Measurements from ENCODE around the gene C19orf47.

The C19orf47 gene

DNA sequence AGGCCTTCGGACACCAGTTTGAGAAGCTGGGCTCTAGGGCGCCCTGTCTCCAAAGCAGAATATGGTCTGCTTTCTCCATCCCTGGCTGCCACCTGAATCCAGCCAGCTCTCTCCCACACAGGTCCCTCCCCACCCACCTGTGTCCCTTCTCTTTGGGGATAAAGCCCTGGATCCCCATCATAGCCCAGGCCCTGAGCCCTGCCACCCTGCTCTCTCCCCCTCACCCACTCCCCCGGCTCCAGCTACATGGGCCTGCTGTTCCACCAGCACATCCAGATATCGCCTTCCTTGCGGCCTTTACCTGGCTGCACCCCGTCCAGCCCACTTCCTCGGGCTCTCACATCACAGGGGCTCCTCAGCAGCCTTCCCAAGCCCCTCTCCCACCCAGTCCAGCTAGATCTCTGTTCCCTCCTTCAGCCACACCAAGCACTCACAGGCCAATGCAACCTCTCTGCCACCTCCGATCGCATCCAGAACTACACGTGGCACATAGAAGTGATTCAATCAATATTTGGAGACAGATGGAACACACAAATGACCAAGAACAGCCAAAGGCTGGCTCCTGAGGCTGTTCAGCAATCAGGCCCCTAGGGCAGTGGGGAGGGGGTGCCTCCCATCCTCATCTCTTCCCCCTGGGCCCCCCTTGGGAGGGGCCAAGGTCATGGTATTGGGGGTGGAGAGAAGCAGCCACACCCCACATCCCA lies 70.7 kb downstream of the C19orf47 start:
- H3K9ac ChIP-seq (ENCODE audit: low read depth in 1 of 2, low read length in 2 of 2): no peak overlapping the region
- H3K27me3 ChIP-seq (ENCODE audit: control insufficient read depth in 1 of 2, insufficient read depth in 2 of 2, low read length in 2 of 2): no peaks in the 10 kb centered on the region
- H3K36me3 ChIP-seq (ENCODE audit: control insufficient read depth in 1 of 2, insufficient read depth in 2 of 2, low read length in 2 of 2): peaks cover 3 to 4% of the 10 kb centered on the region in 2 donors
- peaks cover 58 to 63% of the 10 kb centered on the region in 2 donors for H3K4me1 ChIP-seq (ENCODE audit: control insufficient read depth in 1 of 2, insufficient read depth in 2 of 2, low read length in 2 of 2)
- H3K27ac ChIP-seq (ENCODE audit: low read depth, low read length): no peak overlapping the region
- no peak overlapping the region for H3K4me3 ChIP-seq (ENCODE audit: low read depth in 1 of 2, low read length in 2 of 2)
- H3K9me3 ChIP-seq (ENCODE audit: control insufficient read depth in 1 of 2, low read length in 2 of 2): no peaks in the 10 kb centered on the region

DNA sequence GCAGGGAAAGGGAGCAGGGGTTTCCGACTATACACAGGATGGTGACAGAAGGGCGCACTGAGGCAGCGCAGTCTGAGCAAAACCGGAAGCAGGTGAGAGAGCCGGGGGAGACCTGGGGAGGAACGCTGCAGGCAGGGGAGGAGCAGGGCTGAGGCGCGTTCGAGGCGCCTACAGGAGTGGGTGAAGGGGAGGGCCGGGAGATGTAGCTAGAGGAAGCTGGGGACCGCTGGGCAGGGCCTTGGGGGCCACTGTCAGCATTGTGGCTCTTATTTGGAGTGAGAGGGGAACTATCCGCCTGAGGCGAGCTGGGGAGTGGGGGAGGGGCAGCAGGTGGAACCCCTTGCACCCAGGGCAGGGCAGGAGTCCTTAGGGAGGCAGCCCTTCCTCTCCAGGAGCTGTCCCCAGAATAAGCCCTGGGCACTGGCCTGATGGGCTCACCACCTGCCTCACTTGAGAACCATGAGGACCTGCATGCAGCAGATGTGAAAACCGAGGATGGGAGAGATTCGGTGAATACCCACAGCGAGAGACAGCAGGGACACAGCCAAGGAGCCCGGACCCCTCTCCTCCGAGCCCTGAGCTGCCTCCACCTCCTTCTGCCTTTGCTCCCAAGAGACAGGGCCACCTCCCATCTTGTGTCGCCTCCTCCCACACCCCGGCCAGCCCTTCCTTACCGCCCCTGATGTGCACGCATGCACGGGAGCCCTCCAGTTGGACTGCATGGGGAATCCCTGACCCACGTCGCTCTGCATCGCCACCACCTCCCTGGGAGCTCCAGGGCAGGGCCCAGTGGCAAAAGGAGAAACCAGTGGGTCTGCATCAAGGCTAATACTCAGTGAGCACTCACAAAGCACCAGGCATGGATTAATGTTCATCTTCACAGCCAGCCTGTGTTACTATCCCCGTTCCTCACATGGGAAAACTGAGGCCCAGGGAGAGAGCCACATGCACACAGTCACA lies 73.3 kb downstream of the C19orf47 start:
- Histone ChIP-seq H3K27ac (ENCODE audit: low read depth, low read length) (no peak overlapping the region), H3K4me3 (ENCODE audit: low read depth in 1 of 2, low read length in 2 of 2) (no peak overlapping the region), H3K4me1 (ENCODE audit: control insufficient read depth in 1 of 2, insufficient read depth in 2 of 2, low read length in 2 of 2) (peaks cover 33 to 36% of the 10 kb centered on the region in 2 donors), H3K27me3 (ENCODE audit: control insufficient read depth in 1 of 2, insufficient read depth in 2 of 2, low read length in 2 of 2) (no peaks in the 10 kb centered on the region), H3K9me3 (ENCODE audit: control insufficient read depth in 1 of 2, low read length in 2 of 2) (no peaks in the 10 kb centered on the region), H3K36me3 (ENCODE audit: control insufficient read depth in 1 of 2, insufficient read depth in 2 of 2, low read length in 2 of 2) (peaks cover 3 to 16% of the 10 kb centered on the region in 2 donors), H3K9ac (ENCODE audit: low read depth in 1 of 2, low read length in 2 of 2) (no peak overlapping the region)

DNA sequence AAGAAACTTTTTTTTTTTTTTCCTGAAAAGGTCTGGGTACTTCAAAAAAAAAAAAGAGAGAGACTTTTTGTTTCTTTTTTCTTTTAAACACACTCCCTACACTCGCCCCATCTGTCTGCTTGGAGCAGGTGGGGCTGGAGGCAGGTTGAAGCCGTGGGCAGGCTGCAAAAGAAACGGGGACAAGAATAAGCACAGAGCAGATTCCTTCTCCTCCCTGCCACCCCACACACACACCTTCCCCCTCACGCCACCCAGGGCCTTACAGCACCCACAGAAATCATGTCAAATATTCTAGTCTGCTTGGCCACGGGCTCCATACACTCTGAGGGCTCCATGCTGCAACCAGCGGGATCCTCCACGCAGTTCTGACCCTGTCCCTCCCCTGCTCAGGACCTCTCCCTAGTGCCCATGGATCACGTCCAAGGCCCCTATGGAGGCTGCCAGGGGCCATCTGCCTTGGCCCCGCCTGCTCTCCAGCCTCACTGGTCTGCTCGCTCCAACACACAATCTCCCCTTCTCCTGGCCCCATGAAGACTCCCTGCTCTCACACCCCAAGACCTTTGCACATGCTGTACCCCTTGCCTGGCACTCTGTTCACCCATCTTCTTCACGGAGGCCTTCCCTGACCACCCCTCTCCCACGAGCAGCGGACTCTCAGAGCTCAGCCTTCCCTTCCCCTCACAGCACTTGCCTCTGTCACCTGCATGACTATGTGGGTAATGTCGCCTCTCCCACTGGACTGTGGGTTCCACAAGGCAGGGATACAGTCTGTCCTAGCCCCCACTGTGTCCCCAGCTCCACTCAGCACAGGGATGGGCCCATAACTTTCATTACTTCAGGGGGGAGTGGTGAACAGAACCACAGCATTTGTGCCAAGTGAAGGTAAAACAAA lies 74.5 kb downstream of the C19orf47 start:
- Histone ChIP-seq H3K27me3 (ENCODE audit: control insufficient read depth in 1 of 2, insufficient read depth in 2 of 2, low read length in 2 of 2) (no peaks in the 10 kb centered on the region), H3K4me3 (ENCODE audit: low read depth in 1 of 2, low read length in 2 of 2) (no peak overlapping the region), H3K27ac (ENCODE audit: low read depth, low read length) (no peak overlapping the region), H3K4me1 (ENCODE audit: control insufficient read depth in 1 of 2, insufficient read depth in 2 of 2, low read length in 2 of 2) (peaks cover 24 to 25% of the 10 kb centered on the region in 2 donors), H3K9me3 (ENCODE audit: control insufficient read depth in 1 of 2, low read length in 2 of 2) (no peaks in the 10 kb centered on the region), H3K9ac (ENCODE audit: low read depth in 1 of 2, low read length in 2 of 2) (no peak overlapping the region), H3K36me3 (ENCODE audit: control insufficient read depth in 1 of 2, insufficient read depth in 2 of 2, low read length in 2 of 2) (peaks cover 3 to 19% of the 10 kb centered on the region in 2 donors)

DNA sequence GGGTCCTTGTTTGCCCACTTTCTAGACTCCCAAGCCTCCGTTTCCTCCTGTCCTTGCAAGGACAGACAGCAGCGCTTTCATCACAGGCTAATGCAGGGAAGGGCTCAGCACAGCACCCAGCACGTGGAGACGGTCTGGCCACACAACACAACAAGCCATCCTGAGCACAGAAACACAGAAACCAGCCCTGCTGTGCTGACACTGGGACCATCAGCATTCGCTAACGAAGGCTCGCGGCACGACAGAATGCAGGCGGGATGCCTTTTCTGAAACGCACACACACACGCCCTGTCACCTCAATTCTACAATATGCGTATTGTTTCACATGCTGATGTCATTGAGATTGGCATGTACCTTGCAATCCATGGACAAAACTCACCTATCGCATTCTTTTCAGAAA lies 75.9 kb downstream of the C19orf47 start:
- peaks cover 3 to 19% of the 10 kb centered on the region in 2 donors for H3K36me3 ChIP-seq (ENCODE audit: control insufficient read depth in 1 of 2, insufficient read depth in 2 of 2, low read length in 2 of 2)
- H3K27ac ChIP-seq (ENCODE audit: low read depth, low read length): no peak overlapping the region
- no peak overlapping the region for H3K9ac ChIP-seq (ENCODE audit: low read depth in 1 of 2, low read length in 2 of 2)
- H3K27me3 ChIP-seq (ENCODE audit: control insufficient read depth in 1 of 2, insufficient read depth in 2 of 2, low read length in 2 of 2): no peaks in the 10 kb centered on the region
- no peaks in the 10 kb centered on the region for H3K9me3 ChIP-seq (ENCODE audit: control insufficient read depth in 1 of 2, low read length in 2 of 2)
- H3K4me1 ChIP-seq (ENCODE audit: control insufficient read depth in 1 of 2, insufficient read depth in 2 of 2, low read length in 2 of 2): peaks cover 15% of the 10 kb centered on the region in 2 donors
- no peak overlapping the region for H3K4me3 ChIP-seq (ENCODE audit: low read depth in 1 of 2, low read length in 2 of 2)

DNA sequence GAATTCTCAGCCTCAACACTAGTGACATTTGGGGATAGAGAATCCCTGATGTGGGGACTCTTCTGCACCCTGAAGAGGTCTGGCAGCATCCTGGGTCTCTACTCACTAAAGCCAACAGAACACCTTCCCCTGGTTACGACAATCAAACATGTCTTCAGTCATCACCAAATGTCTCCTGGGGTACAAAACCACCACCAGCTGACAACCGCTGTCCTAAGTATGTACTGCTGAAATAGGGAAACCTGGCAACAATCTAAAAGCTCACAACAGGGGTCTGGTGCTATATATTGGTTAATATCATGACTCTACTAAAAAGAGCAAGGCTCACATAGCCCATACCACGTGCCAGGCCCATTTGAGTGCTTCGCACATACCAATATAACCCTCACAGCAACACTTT lies 76.5 kb downstream of the C19orf47 start:
- H3K4me1 ChIP-seq (ENCODE audit: control insufficient read depth in 1 of 2, insufficient read depth in 2 of 2, low read length in 2 of 2): peaks cover 15% of the 10 kb centered on the region in 2 donors
- no peak overlapping the region for H3K4me3 ChIP-seq (ENCODE audit: low read depth in 1 of 2, low read length in 2 of 2)
- peaks cover 3 to 19% of the 10 kb centered on the region in 2 donors for H3K36me3 ChIP-seq (ENCODE audit: control insufficient read depth in 1 of 2, insufficient read depth in 2 of 2, low read length in 2 of 2)
- no peaks in the 10 kb centered on the region for H3K9me3 ChIP-seq (ENCODE audit: control insufficient read depth in 1 of 2, low read length in 2 of 2)
- H3K27me3 ChIP-seq (ENCODE audit: control insufficient read depth in 1 of 2, insufficient read depth in 2 of 2, low read length in 2 of 2): no peaks in the 10 kb centered on the region
- no peak overlapping the region for H3K27ac ChIP-seq (ENCODE audit: low read depth, low read length)
- no peak overlapping the region for H3K9ac ChIP-seq (ENCODE audit: low read depth in 1 of 2, low read length in 2 of 2)

DNA sequence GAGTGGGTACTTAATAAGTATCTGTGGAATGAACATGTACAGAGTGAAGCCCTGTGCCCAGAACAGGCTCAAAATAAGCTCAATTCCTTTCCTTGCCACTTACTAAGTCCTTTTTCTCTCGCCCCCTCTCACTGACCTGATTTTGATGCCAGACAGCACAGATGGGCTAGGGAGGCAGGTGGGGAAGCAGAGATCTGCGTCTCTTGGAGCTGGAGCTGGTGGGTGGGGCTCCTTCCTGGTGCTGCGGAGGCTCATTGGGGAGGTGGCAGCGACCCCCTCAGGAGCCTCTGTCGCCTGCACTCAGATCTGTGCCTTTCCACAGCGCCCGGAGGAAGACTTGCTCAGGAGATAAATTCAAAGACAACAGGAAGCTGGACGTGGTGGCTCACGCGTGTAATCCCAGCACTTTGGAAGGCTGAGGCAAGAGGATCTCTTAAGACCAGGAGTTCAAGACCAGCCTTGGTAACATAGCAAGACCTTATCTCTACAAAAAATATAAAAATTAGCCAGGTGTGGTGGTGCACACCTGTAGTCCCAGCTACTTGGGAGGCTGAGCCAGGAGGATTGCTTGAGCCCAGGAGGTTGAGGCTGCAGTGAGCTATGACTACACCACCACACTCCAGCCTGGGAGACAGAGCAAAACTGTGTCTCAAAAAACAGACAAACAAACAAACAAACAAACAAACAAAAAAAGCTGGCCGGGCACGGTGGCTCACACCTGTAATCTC lies 77.7 kb downstream of the C19orf47 start:
- no peak overlapping the region for H3K4me3 ChIP-seq (ENCODE audit: low read depth in 1 of 2, low read length in 2 of 2)
- no peaks in the 10 kb centered on the region for H3K9me3 ChIP-seq (ENCODE audit: control insufficient read depth in 1 of 2, low read length in 2 of 2)
- peaks cover 15% of the 10 kb centered on the region in 2 donors for H3K4me1 ChIP-seq (ENCODE audit: control insufficient read depth in 1 of 2, insufficient read depth in 2 of 2, low read length in 2 of 2)
- no peak overlapping the region for H3K9ac ChIP-seq (ENCODE audit: low read depth in 1 of 2, low read length in 2 of 2)
- H3K36me3 ChIP-seq (ENCODE audit: control insufficient read depth in 1 of 2, insufficient read depth in 2 of 2, low read length in 2 of 2): peaks cover 3 to 19% of the 10 kb centered on the region in 2 donors
- no peak overlapping the region for H3K27ac ChIP-seq (ENCODE audit: low read depth, low read length)
- no peaks in the 10 kb centered on the region for H3K27me3 ChIP-seq (ENCODE audit: control insufficient read depth in 1 of 2, insufficient read depth in 2 of 2, low read length in 2 of 2)
